Fibroblast of gingiva (primary cell): ENCODE results near the gene LIMS4.
"Not testable (repeated sequence)": the region's sequence is repeated elsewhere in the genome, so short reads cannot be mapped to it uniquely, and the experiment has no call there.

Source experiments
- DNase-seq: peaks from one replicate; pipeline ENCODE4 v3.0.0-alpha.2; 2011; ENCODE audit warnings: low read depth

Gene LIMS4

GRCh38 chr2:110472171-110473058 is at the start of gene LIMS4:
Gene LIMS4, minus strand, starts transcription at chr2:110472816. Its CDS starts 38 bp downstream, at chr2:110472778.
- DNase-seq: not testable (repeated sequence)

GRCh38 chr2:110499755-110500377 is 27.2 kb upstream of the LIMS4 start:
- not testable (repeated sequence) for DNase-seq

- DNase-seq: not testable (repeated sequence)
Observed at GRCh38 chr2:110496027-110496426, 23.4 kb upstream of the LIMS4 start.

- not testable (repeated sequence) for DNase-seq
Observed at GRCh38 chr2:110494488-110494887, 21.9 kb upstream of the LIMS4 start.

- not testable (repeated sequence) for DNase-seq
Observed at GRCh38 chr2:110488991-110489390, 16.4 kb upstream of the LIMS4 start.

- DNase-seq: not testable (repeated sequence)
Observed at GRCh38 chr2:110482697-110483096, 10.1 kb upstream of the LIMS4 start.

- DNase-seq: not testable (repeated sequence)
Observed at GRCh38 chr2:110481200-110481599, 8.6 kb upstream of the LIMS4 start.

- DNase-seq: not testable (repeated sequence)
Observed at GRCh38 chr2:110480084-110480483, 7.5 kb upstream of the LIMS4 start.

GRCh38 chr2:110477370-110477769 is 4.8 kb upstream of the LIMS4 start:
- not testable (repeated sequence) for DNase-seq

- DNase-seq: not testable (repeated sequence)
Observed at GRCh38 chr2:110476952-110477351, 4.3 kb upstream of the LIMS4 start.

- not testable (repeated sequence) for DNase-seq
Observed at GRCh38 chr2:110475627-110476359, 3.2 kb upstream of the LIMS4 start.

- not testable (repeated sequence) for DNase-seq
Observed at GRCh38 chr2:110474898-110475297, 2.3 kb upstream of the LIMS4 start.

GRCh38 chr2:110473059-110473358 is 393 bp upstream of the LIMS4 start:
- not testable (repeated sequence) for DNase-seq

GRCh38 chr2:110468921-110469320 is 3.7 kb downstream of the LIMS4 start:
- not testable (repeated sequence) for DNase-seq

GRCh38 chr2:110465312-110465711 is 7.3 kb downstream of the LIMS4 start:
- DNase-seq: not testable (repeated sequence)

GRCh38 chr2:110462458-110462857 is 10.2 kb downstream of the LIMS4 start:
- not testable (repeated sequence) for DNase-seq

- DNase-seq: not testable (repeated sequence)
Observed at GRCh38 chr2:110460318-110460717, 12.3 kb downstream of the LIMS4 start.

- not testable (repeated sequence) for DNase-seq
Observed at GRCh38 chr2:110457214-110457590, 15.4 kb downstream of the LIMS4 start.

GRCh38 chr2:110456291-110457213 is 16.1 kb downstream of the LIMS4 start:
- DNase-seq: not testable (repeated sequence)

- DNase-seq: not testable (repeated sequence)
Observed at GRCh38 chr2:110455080-110455670, 17.4 kb downstream of the LIMS4 start.

- DNase-seq: not testable (repeated sequence)
Observed at GRCh38 chr2:110450951-110451350, 21.7 kb downstream of the LIMS4 start.
